Hepatocyte (in vitro differentiated cells): ENCODE results near the gene SIGLEC9. TPM values are rescaled to one million over a fixed set of nuclear protein-coding genes. Genes with fewer than 3 reads are reported as not detected.

Source experiments
- DNase-seq: peaks from one replicate; pipeline ENCODE4 v3.0.0-alpha.2; 2016; ENCODE audit warnings: low spot score
- H2AFZ ChIP-seq: fragments of 200-600 bp; sonication (generic); 2 replicates; pipeline ENCODE4 v1.6.0; 2016; ENCODE audit warnings: antibody characterized with exemption, mild to moderate bottlenecking
- H3K27ac ChIP-seq: fragments of 200-600 bp; sonication (generic); 2 replicates; pipeline ENCODE4 v1.5.1; 2016; ENCODE audit warnings: mild to moderate bottlenecking
- H3K27me3 ChIP-seq: fragments of 200-600 bp; sonication (generic); 2 replicates; pipeline ENCODE4 v1.6.1; 2016
- H3K36me3 ChIP-seq: fragments of 200-600 bp; sonication (generic); replicated peaks from 2 replicates; pipeline ENCODE4 v1.5.1; 2016; ENCODE audit warnings: low read depth; ENCODE audit not compliant: insufficient read depth
- H3K4me1 ChIP-seq: fragments of 200-600 bp; sonication (generic); 2 replicates; pipeline ENCODE4 v1.5.1; 2016; ENCODE audit warnings: mild to moderate bottlenecking, moderate library complexity; ENCODE audit not compliant: insufficient read depth
- H3K4me2 ChIP-seq: fragments of 200-600 bp; sonication (generic); 2 replicates; pipeline ENCODE4 v1.6.0; 2016
- H3K4me3 ChIP-seq: fragments of 200-600 bp; sonication (generic); 2 replicates; pipeline ENCODE4 v1.5.1; 2016; ENCODE audit warnings: mild to moderate bottlenecking
- H3K79me2 ChIP-seq: fragments of 200-600 bp; sonication (generic); 2 replicates; pipeline ENCODE4 v1.6.0; 2017; ENCODE audit warnings: mild to moderate bottlenecking
- H3K9me2 ChIP-seq: fragments of 200-600 bp; sonication (generic); replicated peaks from 2 replicates; pipeline ENCODE4 v1.6.0; 2017; ENCODE audit warnings: mild to moderate bottlenecking; ENCODE audit not compliant: insufficient read depth
- H3K9me3 ChIP-seq: fragments of 200-600 bp; sonication (generic); 2 replicates; pipeline ENCODE4 v1.5.1; 2016; ENCODE audit warnings: low read depth, mild to moderate bottlenecking
- H4K20me1 ChIP-seq: fragments of 200-600 bp; sonication (generic); 2 replicates; pipeline ENCODE4 v1.6.0; 2016; ENCODE audit warnings: mild to moderate bottlenecking; ENCODE audit not compliant: insufficient read depth, poor library complexity, severe bottlenecking
- CTCF ChIP-seq: fragments of 200-600 bp; sonication (generic); IDR thresholded peaks from 2 replicates; pipeline ENCODE4 v1.5.1; 2016; ENCODE audit warnings: antibody characterized with exemption, mild to moderate bottlenecking; ENCODE audit not compliant: poor library complexity
- EZH2 ChIP-seq: fragments of 200-600 bp; sonication (generic); IDR thresholded peaks from 2 replicates; pipeline ENCODE4 v1.6.1; 2016; ENCODE audit warnings: antibody characterized with exemption, mild to moderate bottlenecking, borderline replicate concordance
- EZH2phosphoT487 ChIP-seq: fragments of 200-600 bp; sonication (generic); IDR thresholded peaks from one replicate; pipeline ENCODE4 v1.6.1; 2018; ENCODE audit warnings: antibody characterized with exemption, mild to moderate bottlenecking, low read depth, moderate library complexity; ENCODE audit not compliant: unreplicated experiment, severe bottlenecking
- WGBS: methylation state at CpG from one replicate; pipeline ENCODE4 v1.1.6; 2016; ENCODE audit warnings: low lambda C conversion rate; ENCODE audit errors: missing lambda C conversion rate; 5-methylcytosine and 5-hydroxymethylcytosine counted together
- polyA plus RNA-seq: library from polyadenylated mRNA; unstranded; fragments of >200 nt; fragmentation: Nextera tagmentation; extraction: Ambion mirVana; gene quantifications from 2 replicates; pipeline ENCODE4 v1.2.1, GENCODE V29; 2016
- total RNA-seq: library from RNA; depleted of rRNA; stranded (reverse); fragments of >200 nt; gene quantifications from 2 replicates; pipeline ENCODE4 v1.2.3, GENCODE V29; 2014

SIGLEC9 gene
- total and polyA plus RNA-seq, 2 experiments from 2014 or later: 0.77 to 1.5 TPM

- peaks cover 4% of the 10 kb centered on the region for H3K36me3 ChIP-seq
- TF ChIP-seq EZH2phosphoT487 (no peak), EZH2 (no peak), CTCF (no peak)
- H3K79me2 ChIP-seq: peaks cover 2% of the 10 kb centered on the region
- H3K9me3 ChIP-seq: no peaks in the 10 kb centered on the region
- no peak for DNase-seq
- 56% methylated on average over 3 of the region's 3 CpGs for WGBS
- H4K20me1 ChIP-seq: peaks cover 3% of the 10 kb centered on the region
- H3K27me3 ChIP-seq: no peaks in the 10 kb centered on the region
- no peaks in the 10 kb centered on the region for H3K4me1 ChIP-seq
- H3K27ac ChIP-seq: no peak overlapping the region
- no peak overlapping the region for H3K4me2 ChIP-seq
- H3K4me3 ChIP-seq: no peak overlapping the region
- no peaks in the 10 kb centered on the region for H3K9me2 ChIP-seq
- H2AFZ ChIP-seq: no peak overlapping the region
Observed at GRCh38 chr19:51100601-51101000, 24.1 kb upstream of the SIGLEC9 start.

- peaks cover 8% of the 10 kb centered on the region for H3K79me2 ChIP-seq
- H3K27me3 ChIP-seq: no peaks in the 10 kb centered on the region
- peaks cover 4% of the 10 kb centered on the region for H3K36me3 ChIP-seq
- no peak overlapping the region for H3K4me2 ChIP-seq
- no peaks in the 10 kb centered on the region for H3K9me2 ChIP-seq
- H3K4me3 ChIP-seq: no peak overlapping the region
- H4K20me1 ChIP-seq: peaks cover 3% of the 10 kb centered on the region
- no peaks in the 10 kb centered on the region for H3K9me3 ChIP-seq
- no peak overlapping the region for H2AFZ ChIP-seq
- no peak overlapping the region for H3K27ac ChIP-seq
- TF ChIP-seq EZH2 (no peak), EZH2phosphoT487 (no peak), CTCF (no peak)
- H3K4me1 ChIP-seq: no peaks in the 10 kb centered on the region
- DNase-seq: no peak
- 63% methylated on average over 5 of the region's 5 CpGs for WGBS
Observed at GRCh38 chr19:51101171-51101865, 23.4 kb upstream of the SIGLEC9 start.

GRCh38 chr19:51102991-51103390 is 21.7 kb upstream of the SIGLEC9 start:
- H3K4me1 ChIP-seq: peaks cover 7% of the 10 kb centered on the region
- 92% methylated on average over 7 of the region's 7 CpGs for WGBS
- H3K79me2 ChIP-seq: peaks cover 20% of the 10 kb centered on the region

More at GRCh38 chr19:51102991-51103390, 21.7 kb upstream of the SIGLEC9 start:
- Histone ChIP-seq H4K20me1 (peaks cover 3% of the 10 kb centered on the region), H3K27ac (no peak overlapping the region), H3K27me3 (no peaks in the 10 kb centered on the region), H3K4me2 (no peak overlapping the region), H3K4me3 (no peak overlapping the region), H2AFZ (no peak overlapping the region), H3K9me3 (no peaks in the 10 kb centered on the region), H3K36me3 (peaks cover 4% of the 10 kb centered on the region), H3K9me2 (no peaks in the 10 kb centered on the region)
- TF ChIP-seq CTCF (no peak), EZH2 (no peak), EZH2phosphoT487 (no peak)
- no peak for DNase-seq
